Stimulated activated CD8-positive, alpha-beta memory T cell treated with anti-CD3 and anti-CD28 coated beads, Interleukin-12 subunit alpha, Interleukin-12 subunit beta, amount 100 ng/mL, for 1 hour (primary cell): Measurements from ENCODE around the gene EPHA3.

Experiments used
- DNase-seq: peaks from one replicate; pipeline ENCODE4 v3.0.0-alpha.2; 2020; ENCODE audit warnings: low read depth

Gene EPHA3

GRCh38 chr3:89145995-89146394, 38.6 kb downstream of the EPHA3 start:
- DNase-seq: no peak

GRCh38 chr3:89154416-89154815, 47.0 kb downstream of the EPHA3 start:
- DNase-seq: no peak

GRCh38 chr3:89155811-89156210, 48.4 kb downstream of the EPHA3 start:
- DNase-seq: no peak

- DNase-seq: no peak
Observed at GRCh38 chr3:89157575-89157974, 50.2 kb downstream of the EPHA3 start.

GRCh38 chr3:89159605-89160004, 52.2 kb downstream of the EPHA3 start:
- DNase-seq: no peak

GRCh38 chr3:89164774-89165173, 57.4 kb downstream of the EPHA3 start:
- DNase-seq: no peak

- DNase-seq: no peak
Observed at GRCh38 chr3:89165636-89166263, 58.3 kb downstream of the EPHA3 start.

- DNase-seq: no peak
Observed at GRCh38 chr3:89171687-89172545, 64.5 kb downstream of the EPHA3 start.

DNA sequence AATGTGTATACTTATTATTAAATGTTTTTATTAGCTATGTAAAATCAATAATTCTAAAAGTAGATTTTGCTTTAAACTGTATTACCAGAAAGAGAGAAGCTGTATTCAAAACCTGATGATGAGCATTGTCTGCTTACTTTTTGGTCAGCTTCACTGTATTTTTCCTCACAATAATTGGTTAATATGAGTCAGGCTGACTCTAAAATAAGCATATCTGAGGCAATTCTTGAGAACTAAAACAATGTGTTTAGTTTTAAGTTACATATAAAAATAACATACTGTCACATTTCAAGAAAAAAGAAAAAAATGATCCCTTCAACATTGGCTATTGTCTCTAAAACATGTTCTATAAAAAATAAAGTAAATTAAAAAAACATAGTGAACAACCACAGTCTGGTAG, 66.1 kb downstream of the EPHA3 start:
- no peak for DNase-seq

GRCh38 chr3:89179355-89180001, 72.1 kb downstream of the EPHA3 start:
- no peak for DNase-seq

- DNase-seq: no peak
Observed at GRCh38 chr3:89180334-89180733, 72.9 kb downstream of the EPHA3 start.

GRCh38 chr3:89182056-89182455, 74.6 kb downstream of the EPHA3 start:
- DNase-seq: no peak

DNA sequence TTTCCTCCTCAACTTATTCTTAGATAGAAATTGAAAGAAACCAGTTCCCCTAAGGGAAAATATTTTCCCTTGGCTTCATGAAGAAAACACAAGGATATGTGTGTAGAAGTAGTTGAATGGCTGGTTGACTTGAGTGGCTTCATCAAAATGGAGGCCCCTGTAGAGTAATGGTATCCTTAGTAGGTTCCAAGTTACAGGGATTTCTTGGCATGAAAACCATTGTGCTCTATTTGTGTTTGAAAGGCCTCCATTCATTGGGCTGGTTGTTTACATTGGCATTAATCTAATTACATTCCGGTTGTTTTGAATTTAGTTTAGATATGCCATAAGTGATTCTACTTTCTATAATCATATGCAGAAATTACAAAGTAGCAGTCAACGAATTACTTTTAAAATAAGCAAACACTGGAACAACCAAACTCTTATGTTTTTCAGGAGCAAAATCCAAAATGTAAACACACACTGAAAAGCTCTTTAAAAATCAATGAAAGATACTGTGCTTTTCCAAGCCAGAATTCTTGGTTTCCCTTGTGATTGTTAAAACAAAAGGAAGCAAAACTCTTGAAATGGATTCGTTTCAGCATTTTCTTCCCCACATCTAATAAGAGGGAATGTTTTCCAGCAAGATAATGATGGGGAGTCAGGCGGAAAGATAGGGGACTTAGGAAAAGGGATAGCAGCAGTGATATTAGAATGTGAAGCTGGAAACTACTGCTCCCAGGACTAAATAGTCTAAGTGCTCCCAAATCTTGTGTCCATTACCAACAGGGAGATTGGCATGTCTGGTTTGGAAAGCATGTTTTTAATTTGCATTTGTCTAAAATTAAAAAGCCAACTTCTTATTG, 77.0 kb downstream of the EPHA3 start:
- no peak for DNase-seq

DNA sequence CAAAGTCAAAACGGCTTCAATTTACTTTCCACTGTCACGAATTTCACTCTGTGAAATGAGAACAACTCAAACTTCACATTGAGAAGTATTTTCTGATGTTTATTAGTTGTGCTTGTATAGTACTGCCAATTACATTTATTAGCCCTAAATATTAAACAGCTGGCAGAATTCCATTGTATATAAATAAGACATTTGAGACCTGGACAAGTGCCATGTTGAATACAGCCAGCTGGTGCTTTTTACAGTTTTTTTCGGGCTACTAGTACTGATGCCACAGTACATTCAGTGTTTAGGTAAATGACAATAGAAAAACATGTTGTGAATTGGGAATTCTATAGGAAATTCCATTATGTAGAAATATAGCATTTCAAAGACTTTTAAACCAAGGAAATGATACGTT, 79.0 kb downstream of the EPHA3 start:
- no peak for DNase-seq

DNA sequence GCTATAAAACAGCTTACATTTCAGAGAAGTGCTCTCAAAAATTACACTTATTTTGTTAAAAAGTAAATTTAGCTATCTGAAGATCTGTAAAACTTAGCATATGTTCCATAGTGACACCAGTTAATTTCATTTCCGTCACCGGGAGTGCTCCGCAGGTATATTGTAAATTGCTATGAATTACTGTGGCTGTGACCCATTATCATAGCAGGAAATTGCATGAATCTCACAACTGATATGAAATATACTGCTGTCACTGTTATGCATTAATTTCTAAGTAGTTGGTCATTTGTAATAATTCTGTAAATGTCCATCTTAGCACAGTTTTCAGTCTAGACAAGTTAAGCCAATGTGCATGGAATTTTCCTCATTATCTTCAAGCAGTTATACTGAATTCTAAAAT, 91.2 kb downstream of the EPHA3 start:
- no peak for DNase-seq

DNA sequence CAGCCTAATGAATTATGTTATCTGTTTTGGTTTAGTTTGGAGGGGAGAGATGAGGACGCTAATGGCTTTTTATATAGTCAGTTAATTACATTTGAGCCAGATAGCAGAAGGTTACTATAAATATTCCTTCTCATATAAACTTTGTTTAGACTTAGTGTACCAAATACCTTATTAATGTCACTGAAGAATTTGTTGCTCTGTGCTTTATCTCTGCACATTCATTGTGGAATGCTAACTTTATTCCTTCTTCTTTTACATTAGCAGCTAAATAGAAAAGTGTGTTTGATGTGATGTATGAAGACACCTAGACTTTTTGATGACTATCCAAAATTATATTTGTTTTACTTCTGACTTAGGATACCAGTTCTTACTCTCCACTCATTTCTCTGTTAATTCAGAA, 105.2 kb downstream of the EPHA3 start:
- DNase-seq: no peak

- no peak for DNase-seq
Observed at GRCh38 chr3:89216016-89216739, 108.8 kb downstream of the EPHA3 start.

- no peak for DNase-seq
Observed at GRCh38 chr3:89217148-89217685, 109.8 kb downstream of the EPHA3 start.

DNA sequence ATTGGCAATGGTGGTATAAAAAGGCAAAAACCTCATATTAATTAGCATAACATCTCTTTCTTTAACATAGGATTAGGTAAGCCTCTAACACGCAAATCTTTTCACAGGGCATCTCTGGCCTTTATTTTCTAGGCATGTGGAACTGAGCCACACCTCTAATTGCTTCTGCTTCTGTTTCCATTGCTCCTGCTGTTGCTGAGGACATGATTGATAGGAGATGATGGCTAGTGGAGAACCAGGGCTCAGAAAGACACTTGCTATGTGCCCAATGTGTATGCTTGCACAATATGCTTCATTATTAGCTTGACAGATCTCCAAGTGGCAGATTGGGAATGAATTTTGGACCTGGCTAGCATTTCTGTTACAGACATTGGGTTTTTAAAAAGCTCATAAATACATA, 114.5 kb downstream of the EPHA3 start:
- DNase-seq: no peak

- DNase-seq: no peak
Observed at GRCh38 chr3:89223188-89223587, 115.8 kb downstream of the EPHA3 start.

DNA sequence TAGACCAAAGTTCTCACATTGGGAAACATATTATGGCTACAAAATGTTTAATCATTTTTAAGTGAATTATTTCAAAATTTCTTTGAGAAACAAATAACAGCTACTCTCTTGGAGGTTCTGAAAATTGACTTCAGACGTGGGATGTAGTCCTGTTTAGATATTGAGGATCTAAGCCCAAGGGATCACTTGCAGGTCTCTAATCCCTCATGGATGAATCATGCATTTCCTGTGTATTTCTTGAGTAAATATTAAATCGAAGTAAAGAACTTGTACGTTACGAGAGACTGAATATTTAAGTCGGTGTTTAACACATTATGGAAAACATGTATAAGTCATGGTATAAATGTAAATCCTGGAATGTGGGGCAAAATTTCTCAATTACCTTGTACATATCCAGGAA, 119.8 kb downstream of the EPHA3 start:
- DNase-seq: no peak
